Cardiac septum (tissue), 1 donor: ENCODE measurements around the gene PLRG1. TPM values are rescaled to one million over a fixed set of nuclear protein-coding genes. Genes with fewer than 3 reads are reported as not detected.

ENCODE experiments used
- DNase-seq: peaks from one replicate; pipeline ENCODE4 v3.0.0-alpha.2; 2020; ENCODE audit warnings: low spot score
- intact Hi-C: fragments of 100-400 bp; cut with DNase I; formaldehyde crosslinking; loops from one replicate; pipeline ENCODE4 v1.14.0; 2022
- total RNA-seq: library from RNA; stranded (reverse); fragmentation: NEBNext Ultra II Directional; extraction: Animal tissue kit (Norgen Biotek cat#: 25700); gene quantifications from one replicate; pipeline ENCODE4 v1.2.1, GENCODE V29; 2021
- donor health status: DM: no; HTN: no; CAD: no.

The PLRG1 gene
- total RNA-seq, 1 donor from 2014 or later = 31.8 TPM

GRCh38 chr4:154529728-154530519 is 20.3 kb downstream of the PLRG1 start:
- DNase-seq = no peak
- intact Hi-C loops = no loop called here

DNA sequence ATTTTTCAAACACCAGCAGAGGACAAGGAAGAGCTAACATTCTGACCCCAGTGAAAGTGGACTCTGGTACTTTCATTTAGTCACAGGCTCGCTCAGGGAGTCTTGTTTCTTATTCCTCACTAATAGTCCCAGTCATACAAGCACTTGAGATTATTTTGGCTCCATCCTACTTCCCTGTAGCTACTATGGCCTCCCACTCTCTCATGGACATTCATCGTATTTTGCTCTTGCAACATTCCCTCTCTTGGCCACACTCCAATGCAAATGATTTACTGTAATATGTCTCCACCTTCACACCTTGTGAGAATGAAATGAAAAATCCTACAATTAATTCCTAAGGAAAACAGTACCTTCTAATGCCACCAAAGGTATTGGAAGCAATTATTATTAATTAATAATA is 21.3 kb downstream of the PLRG1 start:
- intact Hi-C loops = no loop called here
- DNase-seq = no peak

GRCh38 chr4:154527308-154527707 is 22.9 kb downstream of the PLRG1 start:
- intact Hi-C loops = no loop called here
- no peak for DNase-seq

- intact Hi-C loops = no loop called here
- no peak for DNase-seq
These were observed 24.0 kb downstream of the PLRG1 start for GRCh38 chr4:154526151-154526550.

DNA sequence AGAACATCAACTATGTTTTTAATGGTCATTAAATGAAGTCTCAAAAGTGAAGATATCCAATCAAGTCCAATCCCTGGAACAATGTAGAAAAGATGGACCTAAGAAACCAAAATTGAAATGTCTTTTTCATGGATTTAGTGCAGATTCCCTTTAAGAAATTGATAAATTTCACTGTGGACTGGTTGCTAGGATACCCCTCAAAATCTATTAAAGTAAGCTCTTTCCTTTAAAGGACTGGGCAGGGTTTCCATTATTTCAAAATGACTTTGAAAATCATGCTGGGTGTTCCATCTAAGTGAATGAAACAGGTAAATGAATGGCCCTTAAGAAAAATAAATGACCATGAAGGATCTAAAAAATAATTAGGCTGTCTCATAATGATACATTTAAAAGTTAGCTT is 28.6 kb downstream of the PLRG1 start:
- no peak for DNase-seq
- intact Hi-C loops = no loop called here

- DNase-seq = no peak
- intact Hi-C loops = no loop called here
These were observed 31.0 kb downstream of the PLRG1 start for GRCh38 chr4:154519214-154519613.

DNA sequence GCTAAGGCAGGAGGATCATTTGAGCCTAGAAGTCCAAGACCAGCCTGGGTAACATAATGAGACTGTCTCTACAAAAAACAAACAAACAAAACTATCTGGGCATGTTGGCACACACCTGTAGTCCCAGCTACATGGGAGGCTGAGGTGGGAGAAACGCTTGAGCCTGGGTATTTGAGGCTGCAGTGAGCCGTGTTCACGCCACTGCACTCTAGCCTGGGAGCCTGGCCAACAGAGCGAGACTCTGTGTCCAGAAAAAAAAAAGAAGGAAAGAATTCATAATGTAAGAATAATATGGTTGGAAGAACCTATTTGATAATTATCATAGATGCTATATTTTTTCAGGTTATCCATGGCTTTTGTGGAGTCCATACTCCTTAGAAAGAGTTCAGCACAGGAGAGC is 32.6 kb downstream of the PLRG1 start:
- DNase-seq = no peak
- intact Hi-C loops = no loop called here

GRCh38 chr4:154516318-154517029 is 33.7 kb downstream of the PLRG1 start:
- DNase-seq = no peak
- intact Hi-C loops = no loop called here

DNA sequence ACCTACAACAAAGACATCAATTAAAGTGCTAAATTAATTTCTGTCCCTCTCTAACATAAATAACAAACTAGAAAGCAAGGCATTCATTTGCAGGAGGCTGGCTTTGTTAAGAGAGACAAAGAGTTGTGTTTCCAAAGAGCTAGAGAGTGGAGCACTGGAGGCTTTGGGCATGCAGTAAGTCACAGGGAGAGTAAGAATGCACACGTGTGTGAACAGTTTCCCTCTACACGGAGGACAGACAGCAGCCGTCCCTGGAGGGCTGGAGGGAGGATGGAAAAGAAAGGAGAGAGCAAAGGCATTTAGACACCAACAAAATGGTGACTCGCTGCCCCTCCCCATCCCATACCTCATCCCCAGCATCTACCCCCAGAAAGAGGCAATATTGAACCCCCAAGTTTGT is 38.2 kb downstream of the PLRG1 start:
- intact Hi-C loops = no loop called here
- no peak for DNase-seq

DNA sequence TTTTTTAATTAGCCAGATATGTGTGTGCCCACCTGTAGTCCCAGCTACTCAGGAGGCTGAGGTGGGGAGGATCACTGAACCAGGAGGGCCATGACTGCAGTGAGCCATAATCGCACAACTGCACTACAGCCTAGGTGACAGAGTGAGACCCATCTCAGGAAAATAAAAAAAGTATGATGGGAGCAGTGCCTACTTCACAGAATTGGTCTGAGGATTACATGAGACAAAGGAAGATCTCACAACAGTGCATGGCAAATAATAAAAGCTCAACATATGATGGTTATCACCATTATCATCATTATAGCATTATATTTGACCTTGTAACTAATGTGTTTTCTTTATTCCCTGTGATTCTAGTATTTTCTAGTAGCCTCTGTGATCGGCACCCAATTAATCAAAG is 38.7 kb downstream of the PLRG1 start:
- no peak for DNase-seq
- intact Hi-C loops = no loop called here

GRCh38 chr4:154507156-154507555 is 43.0 kb downstream of the PLRG1 start:
- DNase-seq = no peak
- intact Hi-C loops = loop anchor here (5.0 kb wide), 2 partner anchors 110 to 175 kb away; no protein-coding TSS in a partner anchor

DNA sequence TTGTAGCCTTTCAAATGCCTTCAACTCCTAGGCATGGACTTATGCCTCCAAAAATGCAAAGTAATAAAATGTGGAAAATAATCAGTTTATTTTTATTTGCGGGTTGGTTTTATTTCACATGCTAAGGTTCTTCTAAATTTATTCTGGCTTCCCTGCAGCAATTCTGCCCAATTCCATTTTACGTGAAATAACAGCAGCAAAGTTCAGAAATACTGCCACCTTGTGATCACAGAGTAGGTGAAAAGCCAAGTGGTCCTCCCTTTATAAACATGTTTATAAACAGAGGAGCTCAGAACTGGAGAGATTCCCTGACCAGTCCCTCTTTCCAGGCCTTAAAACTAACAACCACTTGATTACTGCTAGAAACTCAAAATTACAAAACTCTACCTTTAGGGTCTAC is 43.9 kb downstream of the PLRG1 start:
- no peak for DNase-seq
- intact Hi-C loops = loop anchor here (5.0 kb wide), 2 partner anchors 109 to 174 kb away; no protein-coding TSS in a partner anchor

- intact Hi-C loops = no loop called here
- no peak for DNase-seq
These were observed 46.6 kb downstream of the PLRG1 start for GRCh38 chr4:154503598-154503997.

DNA sequence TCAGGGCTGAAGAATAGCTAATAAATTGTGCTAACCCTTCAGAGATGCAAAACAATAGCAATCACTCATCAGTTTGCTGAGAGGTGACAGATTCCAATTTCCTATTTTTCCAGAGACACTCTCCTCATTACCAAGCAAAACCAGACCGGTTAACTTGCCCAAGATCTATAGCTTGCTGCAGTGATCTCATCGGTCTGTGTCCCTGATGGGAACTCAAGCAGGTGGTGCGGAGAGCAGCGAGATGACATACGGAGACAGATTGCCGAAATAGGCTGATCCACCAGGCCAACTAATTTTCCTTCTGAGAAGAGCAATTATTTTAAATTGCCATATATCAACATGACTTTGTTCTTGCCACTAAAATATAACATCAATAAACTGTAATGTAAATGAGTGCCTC is 48.1 kb downstream of the PLRG1 start:
- no peak for DNase-seq
- intact Hi-C loops = no loop called here

DNA sequence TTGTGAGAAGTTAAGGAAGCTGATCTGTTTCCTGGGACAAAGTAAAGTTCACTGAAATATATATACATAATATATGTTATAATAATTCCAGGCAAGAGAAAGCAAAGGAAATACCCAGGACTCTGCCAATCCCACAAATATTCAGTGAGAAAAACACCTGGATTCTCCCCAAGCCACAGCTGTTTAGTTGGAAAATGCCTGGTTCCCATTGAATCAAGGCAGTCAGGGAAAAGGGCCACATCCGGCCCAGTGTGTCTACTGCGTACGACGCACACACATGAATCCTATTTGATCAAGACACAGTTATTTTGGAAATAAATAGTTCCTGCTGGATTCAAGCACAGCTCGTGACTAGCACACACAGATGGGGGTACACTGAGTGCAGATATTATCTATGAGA is 52.3 kb downstream of the PLRG1 start:
- intact Hi-C loops = no loop called here
- no peak for DNase-seq

- intact Hi-C loops = no loop called here
- no peak for DNase-seq
These were observed 54.3 kb downstream of the PLRG1 start for GRCh38 chr4:154495867-154496266.

- intact Hi-C loops = no loop called here
These were observed 57.9 kb downstream of the PLRG1 start for GRCh38 chr4:154492288-154492687.

GRCh38 chr4:154491341-154492271 is 58.6 kb downstream of the PLRG1 start, which contains the start of gene DCHS2:
TSS of gene DCHS2 (minus strand) at chr4:154491799. CDS start at chr4:154491355, 444 bp downstream.
- no peak for DNase-seq
- intact Hi-C loops = no loop called here

More at GRCh38 chr4:154492288-154492687, 57.9 kb downstream of the PLRG1 start:
- no peak for DNase-seq

GRCh38 chr4:154490583-154491340 is 59.4 kb downstream of the PLRG1 start:
- intact Hi-C loops = no loop called here
- no peak for DNase-seq
